GM19240 (cell line): ENCODE measurements around the gene MRPL51.
"Not testable (repeated sequence)": the region's sequence is repeated elsewhere in the genome, so short reads cannot be mapped to it uniquely, and the experiment has no call there.

Experiments
- DNase-seq: peaks from one replicate; pipeline ENCODE4 v3.0.0; 2011; ENCODE audit warnings: low spot score; ENCODE audit not compliant: insufficient read length

Gene MRPL51

GRCh38 chr12:6492838-6493496 lies at the start of gene MRPL51:
Gene MRPL51 (minus strand): TSS chr12:6493262. CDS start chr12:6493136, 126 bp downstream.
- peak; percentile 88 for DNase-seq

GRCh38 chr12:6542209-6543009 lies 49.3 kb upstream of the MRPL51 start:
- DNase-seq = no peak

DNA sequence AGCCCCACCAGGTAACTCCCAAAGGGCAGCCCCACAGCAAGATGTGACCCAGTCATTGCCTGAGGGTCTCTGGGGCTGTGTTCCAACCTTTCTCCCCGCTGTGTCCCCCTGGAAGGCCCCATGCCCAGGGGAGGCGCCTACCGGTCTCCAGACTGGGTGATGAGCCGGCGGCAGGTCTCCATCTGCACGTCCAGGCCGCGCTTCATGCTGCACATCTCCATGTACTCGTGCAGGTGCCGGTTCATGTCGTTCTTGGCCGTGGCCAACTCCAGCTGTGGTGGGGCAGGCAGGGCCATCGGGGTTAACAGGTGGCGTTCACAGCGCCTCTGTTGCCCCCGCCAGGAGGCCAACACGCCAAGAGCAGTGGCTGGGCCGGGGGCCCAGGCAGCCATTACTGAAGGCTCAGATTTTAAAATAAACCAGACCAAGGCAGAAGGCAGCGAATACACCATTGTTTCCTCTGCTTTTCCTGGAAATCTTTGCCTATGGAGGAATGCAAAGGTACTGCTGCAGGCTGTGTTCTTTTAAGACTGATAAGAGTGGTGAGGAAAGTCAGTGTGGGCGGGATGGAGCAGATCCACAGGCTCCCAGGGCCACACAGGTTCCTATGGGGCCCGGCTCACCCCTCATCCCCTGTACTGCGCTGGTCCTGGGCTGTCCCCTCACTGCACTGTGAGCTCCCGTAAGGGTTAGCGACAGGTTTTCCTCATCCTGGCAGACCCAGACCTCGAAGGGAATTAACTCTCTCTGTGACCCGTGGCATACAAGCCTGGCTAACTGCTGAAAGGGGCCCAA lies 48.5 kb upstream of the MRPL51 start:
- DNase-seq = no peak

GRCh38 chr12:6540181-6540877 lies 47.3 kb upstream of the MRPL51 start:
- no peak for DNase-seq

- no peak for DNase-seq
Observed at GRCh38 chr12:6539707-6540134, 46.7 kb upstream of the MRPL51 start.

GRCh38 chr12:6539314-6539682 lies 46.2 kb upstream of the MRPL51 start:
- no peak for DNase-seq

GRCh38 chr12:6538420-6539313 lies 45.6 kb upstream of the MRPL51 start:
- DNase-seq = no peak

DNA sequence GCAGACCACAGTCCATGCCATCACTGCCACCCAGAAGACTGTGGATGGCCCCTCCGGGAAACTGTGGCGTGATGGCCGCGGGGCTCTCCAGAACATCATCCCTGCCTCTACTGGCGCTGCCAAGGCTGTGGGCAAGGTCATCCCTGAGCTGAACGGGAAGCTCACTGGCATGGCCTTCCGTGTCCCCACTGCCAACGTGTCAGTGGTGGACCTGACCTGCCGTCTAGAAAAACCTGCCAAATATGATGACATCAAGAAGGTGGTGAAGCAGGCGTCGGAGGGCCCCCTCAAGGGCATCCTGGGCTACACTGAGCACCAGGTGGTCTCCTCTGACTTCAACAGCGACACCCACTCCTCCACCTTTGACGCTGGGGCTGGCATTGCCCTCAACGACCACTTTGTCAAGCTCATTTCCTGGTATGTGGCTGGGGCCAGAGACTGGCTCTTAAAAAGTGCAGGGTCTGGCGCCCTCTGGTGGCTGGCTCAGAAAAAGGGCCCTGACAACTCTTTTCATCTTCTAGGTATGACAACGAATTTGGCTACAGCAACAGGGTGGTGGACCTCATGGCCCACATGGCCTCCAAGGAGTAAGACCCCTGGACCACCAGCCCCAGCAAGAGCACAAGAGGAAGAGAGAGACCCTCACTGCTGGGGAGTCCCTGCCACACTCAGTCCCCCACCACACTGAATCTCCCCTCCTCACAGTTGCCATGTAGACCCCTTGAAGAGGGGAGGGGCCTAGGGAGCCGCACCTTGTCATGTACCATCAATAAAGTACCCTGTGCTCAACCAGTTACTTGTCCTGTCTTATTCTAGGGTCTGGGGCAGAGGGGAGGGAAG lies 44.7 kb upstream of the MRPL51 start:
- DNase-seq = not testable (repeated sequence)

DNA sequence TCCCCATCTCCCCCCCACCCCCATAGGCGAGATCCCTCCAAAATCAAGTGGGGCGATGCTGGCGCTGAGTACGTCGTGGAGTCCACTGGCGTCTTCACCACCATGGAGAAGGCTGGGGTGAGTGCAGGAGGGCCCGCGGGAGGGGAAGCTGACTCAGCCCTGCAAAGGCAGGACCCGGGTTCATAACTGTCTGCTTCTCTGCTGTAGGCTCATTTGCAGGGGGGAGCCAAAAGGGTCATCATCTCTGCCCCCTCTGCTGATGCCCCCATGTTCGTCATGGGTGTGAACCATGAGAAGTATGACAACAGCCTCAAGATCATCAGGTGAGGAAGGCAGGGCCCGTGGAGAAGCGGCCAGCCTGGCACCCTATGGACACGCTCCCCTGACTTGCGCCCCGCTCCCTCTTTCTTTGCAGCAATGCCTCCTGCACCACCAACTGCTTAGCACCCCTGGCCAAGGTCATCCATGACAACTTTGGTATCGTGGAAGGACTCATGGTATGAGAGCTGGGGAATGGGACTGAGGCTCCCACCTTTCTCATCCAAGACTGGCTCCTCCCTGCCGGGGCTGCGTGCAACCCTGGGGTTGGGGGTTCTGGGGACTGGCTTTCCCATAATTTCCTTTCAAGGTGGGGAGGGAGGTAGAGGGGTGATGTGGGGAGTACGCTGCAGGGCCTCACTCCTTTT lies 44.0 kb upstream of the MRPL51 start:
- DNase-seq = no peak

DNA sequence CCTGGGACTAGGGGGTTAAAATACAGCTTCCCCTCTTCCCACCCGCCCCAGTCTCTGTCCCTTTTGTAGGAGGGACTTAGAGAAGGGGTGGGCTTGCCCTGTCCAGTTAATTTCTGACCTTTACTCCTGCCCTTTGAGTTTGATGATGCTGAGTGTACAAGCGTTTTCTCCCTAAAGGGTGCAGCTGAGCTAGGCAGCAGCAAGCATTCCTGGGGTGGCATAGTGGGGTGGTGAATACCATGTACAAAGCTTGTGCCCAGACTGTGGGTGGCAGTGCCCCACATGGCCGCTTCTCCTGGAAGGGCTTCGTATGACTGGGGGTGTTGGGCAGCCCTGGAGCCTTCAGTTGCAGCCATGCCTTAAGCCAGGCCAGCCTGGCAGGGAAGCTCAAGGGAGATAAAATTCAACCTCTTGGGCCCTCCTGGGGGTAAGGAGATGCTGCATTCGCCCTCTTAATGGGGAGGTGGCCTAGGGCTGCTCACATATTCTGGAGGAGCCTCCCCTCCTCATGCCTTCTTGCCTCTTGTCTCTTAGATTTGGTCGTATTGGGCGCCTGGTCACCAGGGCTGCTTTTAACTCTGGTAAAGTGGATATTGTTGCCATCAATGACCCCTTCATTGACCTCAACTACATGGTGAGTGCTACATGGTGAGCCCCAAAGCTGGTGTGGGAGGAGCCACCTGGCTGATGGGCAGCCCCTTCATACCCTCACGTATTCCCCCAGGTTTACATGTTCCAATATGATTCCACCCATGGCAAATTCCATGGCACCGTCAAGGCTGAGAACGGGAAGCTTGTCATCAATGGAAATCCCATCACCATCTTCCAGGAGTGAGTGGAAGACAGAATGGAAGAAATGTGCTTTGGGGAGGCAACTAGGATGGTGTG lies 43.1 kb upstream of the MRPL51 start:
- DNase-seq = no peak

GRCh38 chr12:6535697-6535946 lies 42.6 kb upstream of the MRPL51 start:
- DNase-seq = no peak

GRCh38 chr12:6534945-6535696 lies 42.1 kb upstream of the MRPL51 start:
- no peak for DNase-seq

DNA sequence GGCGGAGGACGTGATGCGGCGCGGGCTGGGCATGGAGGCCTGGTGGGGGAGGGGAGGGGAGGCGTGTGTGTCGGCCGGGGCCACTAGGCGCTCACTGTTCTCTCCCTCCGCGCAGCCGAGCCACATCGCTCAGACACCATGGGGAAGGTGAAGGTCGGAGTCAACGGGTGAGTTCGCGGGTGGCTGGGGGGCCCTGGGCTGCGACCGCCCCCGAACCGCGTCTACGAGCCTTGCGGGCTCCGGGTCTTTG lies 41.6 kb upstream of the MRPL51 start:
- no peak for DNase-seq

DNA sequence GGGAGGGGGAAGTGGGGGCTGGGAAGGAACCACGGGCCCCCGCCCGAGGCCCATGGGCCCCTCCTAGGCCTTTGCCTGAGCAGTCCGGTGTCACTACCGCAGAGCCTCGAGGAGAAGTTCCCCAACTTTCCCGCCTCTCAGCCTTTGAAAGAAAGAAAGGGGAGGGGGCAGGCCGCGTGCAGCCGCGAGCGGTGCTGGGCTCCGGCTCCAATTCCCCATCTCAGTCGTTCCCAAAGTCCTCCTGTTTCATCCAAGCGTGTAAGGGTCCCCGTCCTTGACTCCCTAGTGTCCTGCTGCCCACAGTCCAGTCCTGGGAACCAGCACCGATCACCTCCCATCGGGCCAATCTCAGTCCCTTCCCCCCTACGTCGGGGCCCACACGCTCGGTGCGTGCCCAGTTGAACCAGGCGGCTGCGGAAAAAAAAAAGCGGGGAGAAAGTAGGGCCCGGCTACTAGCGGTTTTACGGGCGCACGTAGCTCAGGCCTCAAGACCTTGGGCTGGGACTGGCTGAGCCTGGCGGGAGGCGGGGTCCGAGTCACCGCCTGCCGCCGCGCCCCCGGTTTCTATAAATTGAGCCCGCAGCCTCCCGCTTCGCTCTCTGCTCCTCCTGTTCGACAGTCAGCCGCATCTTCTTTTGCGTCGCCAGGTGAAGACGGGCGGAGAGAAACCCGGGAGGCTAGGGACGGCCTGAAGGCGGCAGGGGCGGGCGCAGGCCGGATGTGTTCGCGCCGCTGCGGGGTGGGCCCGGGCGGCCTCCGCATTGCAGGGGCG lies 41.0 kb upstream of the MRPL51 start, which contains the start of gene GAPDH:
GAPDH (plus strand) TSS at position 595 of the 772 bp plus-strand sequence. CDS start 316 bp downstream, outside the sequence.
- peak; percentile 74 for DNase-seq

DNA sequence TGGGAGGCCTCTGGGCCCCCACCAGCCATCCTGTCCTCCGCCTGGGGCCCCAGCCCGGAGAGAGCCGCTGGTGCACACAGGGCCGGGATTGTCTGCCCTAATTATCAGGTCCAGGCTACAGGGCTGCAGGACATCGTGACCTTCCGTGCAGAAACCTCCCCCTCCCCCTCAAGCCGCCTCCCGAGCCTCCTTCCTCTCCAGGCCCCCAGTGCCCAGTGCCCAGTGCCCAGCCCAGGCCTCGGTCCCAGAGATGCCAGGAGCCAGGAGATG lies 40.5 kb upstream of the MRPL51 start:
- DNase-seq = no peak

GRCh38 chr12:6532927-6533652 lies 40.0 kb upstream of the MRPL51 start:
- no peak for DNase-seq
